A549 treated with GW870086 at 1 μM for 4 hours (cell line): ENCODE data around the gene ERMP1. TPM values are rescaled to one million over a fixed set of nuclear protein-coding genes. Genes with fewer than 3 reads are reported as not detected.

Experiments
- total RNA-seq: library from RNA; stranded (reverse); fragments of 200-300 nt; extraction: Qiagen RNA extraction; gene quantifications from 5 replicates; pipeline ENCODE4 v1.2.3, GENCODE V29; 2022; ENCODE audit warnings: low read depth

The ERMP1 gene, protein sequence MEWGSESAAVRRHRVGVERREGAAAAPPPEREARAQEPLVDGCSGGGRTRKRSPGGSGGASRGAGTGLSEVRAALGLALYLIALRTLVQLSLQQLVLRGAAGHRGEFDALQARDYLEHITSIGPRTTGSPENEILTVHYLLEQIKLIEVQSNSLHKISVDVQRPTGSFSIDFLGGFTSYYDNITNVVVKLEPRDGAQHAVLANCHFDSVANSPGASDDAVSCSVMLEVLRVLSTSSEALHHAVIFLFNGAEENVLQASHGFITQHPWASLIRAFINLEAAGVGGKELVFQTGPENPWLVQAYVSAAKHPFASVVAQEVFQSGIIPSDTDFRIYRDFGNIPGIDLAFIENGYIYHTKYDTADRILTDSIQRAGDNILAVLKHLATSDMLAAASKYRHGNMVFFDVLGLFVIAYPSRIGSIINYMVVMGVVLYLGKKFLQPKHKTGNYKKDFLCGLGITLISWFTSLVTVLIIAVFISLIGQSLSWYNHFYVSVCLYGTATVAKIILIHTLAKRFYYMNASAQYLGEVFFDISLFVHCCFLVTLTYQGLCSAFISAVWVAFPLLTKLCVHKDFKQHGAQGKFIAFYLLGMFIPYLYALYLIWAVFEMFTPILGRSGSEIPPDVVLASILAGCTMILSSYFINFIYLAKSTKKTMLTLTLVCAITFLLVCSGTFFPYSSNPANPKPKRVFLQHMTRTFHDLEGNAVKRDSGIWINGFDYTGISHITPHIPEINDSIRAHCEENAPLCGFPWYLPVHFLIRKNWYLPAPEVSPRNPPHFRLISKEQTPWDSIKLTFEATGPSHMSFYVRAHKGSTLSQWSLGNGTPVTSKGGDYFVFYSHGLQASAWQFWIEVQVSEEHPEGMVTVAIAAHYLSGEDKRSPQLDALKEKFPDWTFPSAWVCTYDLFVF
- total RNA-seq, result 15.8 to 20.1 TPM (median 18.1 TPM) in 5 replicates

DNA sequence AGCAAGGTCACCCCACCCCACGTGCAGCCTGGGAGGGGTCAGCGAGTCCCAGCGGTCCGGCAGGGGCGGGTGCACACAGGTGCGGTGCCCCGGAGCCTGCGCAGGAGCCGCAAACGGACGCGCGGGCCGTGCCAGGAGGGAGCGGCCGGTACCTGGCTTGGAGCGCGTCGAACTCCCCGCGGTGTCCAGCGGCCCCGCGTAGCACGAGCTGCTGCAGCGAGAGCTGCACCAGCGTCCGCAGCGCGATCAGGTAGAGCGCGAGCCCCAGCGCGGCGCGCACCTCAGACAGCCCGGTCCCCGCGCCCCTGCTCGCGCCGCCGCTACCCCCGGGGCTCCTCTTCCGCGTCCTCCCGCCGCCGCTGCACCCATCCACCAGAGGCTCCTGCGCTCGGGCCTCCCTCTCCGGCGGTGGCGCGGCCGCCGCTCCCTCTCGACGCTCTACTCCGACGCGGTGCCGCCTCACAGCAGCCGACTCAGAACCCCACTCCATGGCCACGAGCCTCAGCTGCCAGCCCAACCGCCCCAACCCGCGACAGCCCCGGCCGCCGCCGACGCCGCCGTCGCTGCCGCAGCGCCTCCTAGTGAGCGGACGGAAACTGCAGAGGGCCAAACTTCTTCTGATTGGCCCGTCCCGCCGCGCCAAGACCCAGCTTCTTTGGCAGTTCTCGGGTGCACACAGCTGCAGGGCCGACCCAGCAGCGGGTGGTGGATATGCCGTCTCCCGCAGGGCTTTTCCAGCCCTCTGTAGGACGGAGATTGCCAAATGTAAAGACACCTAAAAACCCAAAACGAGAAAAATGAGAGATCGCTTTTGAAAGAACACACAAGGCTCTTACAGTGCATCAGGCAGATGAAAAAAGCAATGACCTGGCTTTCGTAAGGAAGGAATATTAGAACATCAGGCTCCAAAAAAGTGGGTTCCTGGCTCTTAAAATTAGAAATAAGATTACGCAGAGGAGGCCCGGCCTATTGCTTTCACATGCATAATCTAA lies at the start of gene ERMP1:
TSS of gene ERMP1 (minus strand) at position 580 of the 992 bp plus-strand sequence. CDS start at position 490, 90 bp downstream.

Other genes starting within 250 kb of the ERMP1 start
- gene RIC1, start 204.0 kb downstream of the ERMP1 start, total RNA-seq, result 11.0 to 15.3 TPM (median 13.2 TPM) in 5 replicates
- not detected in 5 replicates for gene MLANA, start 57.8 kb upstream of the ERMP1 start, total RNA-seq
- gene RANBP6, start 182.5 kb upstream of the ERMP1 start, total RNA-seq, result 10.9 to 16.1 TPM (median 15.5 TPM) in 5 replicates